Spinal cord (tissue), 10 donors: ENCODE measurements around the gene NPHP4. TPM values are rescaled to one million over a fixed set of nuclear protein-coding genes. Genes with fewer than 3 reads are reported as not detected.

Experiments
- DNase-seq, 6 donors: peaks; one replicate each; pipeline versions ENCODE4 v3.0.0 to v3.0.0-alpha.2; 2013 to 2015; ENCODE audit warnings: low spot score in 6 of 6, low read depth in 4 of 6
- H3K27ac ChIP-seq: one replicate; pipeline ENCODE4 v1.5.1; 2013; ENCODE audit warnings: low read depth, low read length, control low read depth
- H3K27me3 ChIP-seq: one replicate; pipeline ENCODE4 v1.6.1; 2013; ENCODE audit warnings: low read length; ENCODE audit not compliant: control insufficient read depth, insufficient read depth
- H3K36me3 ChIP-seq: one replicate; pipeline ENCODE4 v1.6.1; 2013; ENCODE audit warnings: low read length; ENCODE audit not compliant: control insufficient read depth, insufficient read depth
- H3K4me1 ChIP-seq: one replicate; pipeline ENCODE4 v1.6.1; 2013; ENCODE audit warnings: low read length; ENCODE audit not compliant: control insufficient read depth, insufficient read depth
- H3K4me3 ChIP-seq: one replicate; pipeline ENCODE4 v1.5.1; 2013; ENCODE audit warnings: low read depth, low read length, control low read depth
- H3K9me3 ChIP-seq: one replicate; pipeline ENCODE4 v1.6.1; 2013; ENCODE audit warnings: low read length; ENCODE audit not compliant: control insufficient read depth, insufficient read depth
- WGBS: methylation state at CpG from one replicate; pipeline ENCODE4 v1.1.5; 2013; ENCODE audit warnings: missing lambda C conversion rate; ENCODE audit not compliant: insufficient coverage; 5-methylcytosine and 5-hydroxymethylcytosine counted together
- long read RNA-seq, 4 donors: transcript quantifications; one replicate each; lab custom pipeline, GENCODE V29; 2026
- polyA plus RNA-seq, 2 donors: library from polyadenylated mRNA; unstranded; fragments of 120-200 nt; gene quantifications; one replicate each; pipeline ENCODE4 v1.2.1, GENCODE V29; 2013; ENCODE audit not compliant: insufficient read length in 2 of 2
- total RNA-seq, 2 donors: library from RNA; depleted of rRNA in 1 of 2; stranded (reverse); fragments of 120-200 nt in 1 of 2; fragments of >200 nt in 1 of 2; gene quantifications; one replicate each; pipeline versions ENCODE4 v1.2.3 to v1.2.4, GENCODE V29; 2013 to 2014
- donor health status: healthy.

The NPHP4 gene
- total RNA-seq (1 to 10 TPM; 8.0 to 8.9 TPM), polyA plus RNA-seq (10 to 100 TPM; 17.7 to 19.2 TPM)
- long read RNA-seq, donor 1, partial matches to known transcripts = 7 of 8 reads
- long read RNA-seq, donor 1, other reads (novel, unspliced or antisense) = 0 of 8 reads
- long read RNA-seq, donor 2, partial matches to known transcripts = 26 of 26 reads
- long read RNA-seq, donor 2, other reads (novel, unspliced or antisense) = 0 of 26 reads
- long read RNA-seq, donor 3 = 0 reads
- long read RNA-seq, donor 4, partial matches to known transcripts = 0 of 1 reads
- long read RNA-seq, donor 4, other reads (novel, unspliced or antisense) = 0 of 1 reads

GRCh38 chr1:5992026-5992813 lies at the start of gene NPHP4:
TSS of gene NPHP4 (minus strand) at chr1:5992425. CDS start at chr1:5986289, 6,136 bp downstream.
- WGBS = under 1% methylated on average over 94 of the region's 94 CpGs
- Histone ChIP-seq H3K27ac (peak within 1 kb of the TSS; percentile 88), H3K4me3 (peak within 1 kb of the TSS; percentile 57), H3K36me3 (peaks cover 33% of the 10 kb centered on the region), H3K4me1 (peaks cover 30% of the 10 kb centered on the region), H3K9me3 (no peaks in the 10 kb centered on the region), H3K27me3 (peaks cover 3% of the 10 kb centered on the region)
- DNase-seq = peak; percentile 99 to 100 (median 100)

GRCh38 chr1:6041432-6042062 lies 49.3 kb upstream of the NPHP4 start:
- Histone ChIP-seq H3K4me3 (no peak overlapping the region), H3K27me3 (no peaks in the 10 kb centered on the region), H3K9me3 (no peaks in the 10 kb centered on the region), H3K36me3 (peaks cover 26% of the 10 kb centered on the region), H3K4me1 (peaks cover 17% of the 10 kb centered on the region), H3K27ac (no peak overlapping the region)
- peak in 1 of 6 donors; percentile 28 for DNase-seq
- WGBS = 48% methylated on average over 18 of the region's 20 CpGs

DNA sequence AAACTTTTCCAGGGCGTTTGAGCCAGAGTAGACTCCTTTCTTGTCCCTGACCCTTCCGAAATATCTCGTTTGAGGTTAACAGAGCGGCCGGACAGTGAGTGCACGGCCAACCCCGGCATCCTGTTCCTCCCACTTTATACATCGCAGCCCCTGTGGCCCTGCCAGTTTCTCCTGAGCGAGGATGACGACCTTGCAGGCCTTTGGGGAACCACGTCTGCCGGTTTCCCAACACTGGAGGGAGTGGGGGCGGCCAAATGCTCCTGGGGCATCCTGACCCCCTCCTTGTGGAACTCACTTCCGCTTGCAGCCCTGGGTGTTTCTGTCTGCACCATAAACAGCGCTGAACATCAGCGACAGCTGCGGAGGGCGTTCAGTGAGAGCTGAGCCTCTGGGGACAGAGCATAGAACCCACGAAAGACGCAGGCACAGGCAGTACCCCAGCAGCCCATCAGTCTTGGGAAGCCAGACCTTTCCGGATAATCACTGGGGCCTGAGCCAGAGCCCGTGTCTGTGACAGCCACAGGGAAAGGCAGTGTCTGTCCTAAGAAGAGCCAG lies 48.7 kb upstream of the NPHP4 start:
- H3K9me3 ChIP-seq = no peaks in the 10 kb centered on the region
- H3K4me3 ChIP-seq = no peak overlapping the region
- DNase-seq = no peak
- H3K36me3 ChIP-seq = peaks cover 26% of the 10 kb centered on the region
- WGBS = 80% methylated on average over 22 of the region's 22 CpGs
- H3K27ac ChIP-seq = no peak overlapping the region
- H3K27me3 ChIP-seq = no peaks in the 10 kb centered on the region
- H3K4me1 ChIP-seq = peaks cover 17% of the 10 kb centered on the region

DNA sequence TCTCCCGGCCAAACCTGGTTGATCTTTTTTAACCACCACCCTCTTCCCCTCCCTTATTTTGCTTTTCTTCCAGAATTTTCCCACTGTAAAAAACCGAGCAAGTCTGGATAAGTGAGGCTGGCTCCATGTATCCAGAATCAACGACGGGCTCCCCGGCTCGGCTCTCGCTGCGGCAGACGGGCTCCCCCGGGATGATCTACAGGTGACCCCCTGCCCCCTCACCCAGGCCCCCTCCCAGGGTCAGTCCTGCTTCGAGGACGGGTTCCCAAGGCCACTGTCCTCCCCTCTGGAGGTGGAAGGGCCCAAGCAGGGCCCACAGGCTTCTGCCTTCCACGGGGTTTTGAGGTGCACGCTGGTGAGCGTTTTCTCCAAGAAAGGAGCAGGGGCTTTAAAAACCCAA lies 48.2 kb upstream of the NPHP4 start:
- WGBS = 85% methylated on average over 15 of the region's 15 CpGs
- no peaks in the 10 kb centered on the region for H3K9me3 ChIP-seq
- H3K4me1 ChIP-seq = peaks cover 14% of the 10 kb centered on the region
- H3K27ac ChIP-seq = no peak overlapping the region
- H3K27me3 ChIP-seq = no peaks in the 10 kb centered on the region
- H3K4me3 ChIP-seq = no peak overlapping the region
- peaks cover 23% of the 10 kb centered on the region for H3K36me3 ChIP-seq
- no peak for DNase-seq

GRCh38 chr1:6039031-6039430 lies 46.8 kb upstream of the NPHP4 start:
- no peak overlapping the region for H3K27ac ChIP-seq
- no peaks in the 10 kb centered on the region for H3K27me3 ChIP-seq
- peaks cover 18% of the 10 kb centered on the region for H3K4me1 ChIP-seq
- H3K9me3 ChIP-seq = no peaks in the 10 kb centered on the region
- peaks cover 23% of the 10 kb centered on the region for H3K36me3 ChIP-seq
- no peak for DNase-seq
- 90% methylated on average over 15 of the region's 15 CpGs for WGBS
- no peak overlapping the region for H3K4me3 ChIP-seq

GRCh38 chr1:6038603-6039002 lies 46.4 kb upstream of the NPHP4 start:
- H3K27ac ChIP-seq = no peak overlapping the region
- no peaks in the 10 kb centered on the region for H3K27me3 ChIP-seq
- H3K9me3 ChIP-seq = no peaks in the 10 kb centered on the region
- WGBS = 77% methylated on average over 7 of the region's 7 CpGs
- DNase-seq = no peak
- H3K4me3 ChIP-seq = no peak overlapping the region
- H3K36me3 ChIP-seq = peaks cover 23% of the 10 kb centered on the region
- peaks cover 22% of the 10 kb centered on the region for H3K4me1 ChIP-seq

DNA sequence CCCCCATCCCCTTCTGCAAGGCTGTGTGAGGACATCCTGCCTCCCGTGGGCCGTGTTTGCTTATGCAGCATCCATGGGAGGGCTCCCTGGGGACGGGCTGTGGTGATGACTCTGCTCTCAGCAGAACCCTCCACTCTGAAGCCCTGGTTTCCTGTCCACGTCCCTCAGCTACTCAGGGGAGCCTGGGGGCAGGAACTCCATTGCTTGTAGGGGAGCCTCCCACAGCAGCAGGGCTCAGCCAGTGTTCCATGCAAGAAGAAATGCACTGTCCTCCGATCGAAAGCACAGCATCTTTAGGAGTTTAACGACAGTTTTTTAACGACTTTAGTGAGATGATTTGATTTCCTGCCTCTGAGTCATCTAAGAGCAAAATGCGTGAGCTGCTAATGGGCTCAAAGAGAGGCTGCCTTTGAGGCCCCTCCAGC lies 45.1 kb upstream of the NPHP4 start:
- H3K4me1 ChIP-seq = peaks cover 23% of the 10 kb centered on the region
- peaks cover 20% of the 10 kb centered on the region for H3K36me3 ChIP-seq
- no peaks in the 10 kb centered on the region for H3K9me3 ChIP-seq
- H3K4me3 ChIP-seq = no peak overlapping the region
- 42% methylated on average over 9 of the region's 9 CpGs for WGBS
- peak in 1 of 6 donors; percentile 39 for DNase-seq
- H3K27ac ChIP-seq = no peak overlapping the region
- no peaks in the 10 kb centered on the region for H3K27me3 ChIP-seq

- no peak for DNase-seq
- WGBS = 67% methylated on average over 12 of the region's 12 CpGs
- no peak overlapping the region for H3K4me3 ChIP-seq
Observed at GRCh38 chr1:6035719-6036118, 43.5 kb upstream of the NPHP4 start.

GRCh38 chr1:6035303-6035702 lies 43.1 kb upstream of the NPHP4 start:
- DNase-seq = no peak
- Histone ChIP-seq H3K27me3 (no peaks in the 10 kb centered on the region), H3K4me1 (peaks cover 18% of the 10 kb centered on the region), H3K4me3 (no peak overlapping the region), H3K9me3 (no peaks in the 10 kb centered on the region), H3K27ac (no peak overlapping the region), H3K36me3 (peaks cover 5% of the 10 kb centered on the region)
- 66% methylated on average over 12 of the region's 15 CpGs for WGBS

More at GRCh38 chr1:6035719-6036118, 43.5 kb upstream of the NPHP4 start:
- Histone ChIP-seq H3K9me3 (no peaks in the 10 kb centered on the region), H3K36me3 (peaks cover 8% of the 10 kb centered on the region), H3K27me3 (no peaks in the 10 kb centered on the region), H3K4me1 (peaks cover 18% of the 10 kb centered on the region), H3K27ac (no peak overlapping the region)
